ENCODE measurements around the gene REC8.
A peak's percentile ranks its signal among the peaks of the same experiment; 100 is the strongest.

The REC8 gene

DNA sequence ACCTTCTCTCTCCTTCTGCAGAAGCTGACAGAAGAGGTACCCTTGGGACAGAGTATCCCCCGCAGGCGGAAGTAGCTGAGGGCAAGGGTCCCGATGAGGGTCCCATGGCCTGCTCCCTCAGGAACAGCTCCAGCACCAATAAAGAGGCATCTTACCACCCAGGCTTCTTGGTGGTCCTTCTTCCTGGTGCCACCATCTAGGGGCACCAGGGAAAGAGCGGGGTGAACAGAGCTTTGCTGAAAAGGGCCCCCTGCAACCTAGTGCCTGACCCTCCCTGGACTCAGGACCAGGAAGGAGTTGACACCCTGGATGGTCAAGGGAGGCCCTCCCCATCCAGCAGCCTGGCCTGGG lies 11.4 kb upstream of the REC8 start:
- DNase-seq = no peak

DNA sequence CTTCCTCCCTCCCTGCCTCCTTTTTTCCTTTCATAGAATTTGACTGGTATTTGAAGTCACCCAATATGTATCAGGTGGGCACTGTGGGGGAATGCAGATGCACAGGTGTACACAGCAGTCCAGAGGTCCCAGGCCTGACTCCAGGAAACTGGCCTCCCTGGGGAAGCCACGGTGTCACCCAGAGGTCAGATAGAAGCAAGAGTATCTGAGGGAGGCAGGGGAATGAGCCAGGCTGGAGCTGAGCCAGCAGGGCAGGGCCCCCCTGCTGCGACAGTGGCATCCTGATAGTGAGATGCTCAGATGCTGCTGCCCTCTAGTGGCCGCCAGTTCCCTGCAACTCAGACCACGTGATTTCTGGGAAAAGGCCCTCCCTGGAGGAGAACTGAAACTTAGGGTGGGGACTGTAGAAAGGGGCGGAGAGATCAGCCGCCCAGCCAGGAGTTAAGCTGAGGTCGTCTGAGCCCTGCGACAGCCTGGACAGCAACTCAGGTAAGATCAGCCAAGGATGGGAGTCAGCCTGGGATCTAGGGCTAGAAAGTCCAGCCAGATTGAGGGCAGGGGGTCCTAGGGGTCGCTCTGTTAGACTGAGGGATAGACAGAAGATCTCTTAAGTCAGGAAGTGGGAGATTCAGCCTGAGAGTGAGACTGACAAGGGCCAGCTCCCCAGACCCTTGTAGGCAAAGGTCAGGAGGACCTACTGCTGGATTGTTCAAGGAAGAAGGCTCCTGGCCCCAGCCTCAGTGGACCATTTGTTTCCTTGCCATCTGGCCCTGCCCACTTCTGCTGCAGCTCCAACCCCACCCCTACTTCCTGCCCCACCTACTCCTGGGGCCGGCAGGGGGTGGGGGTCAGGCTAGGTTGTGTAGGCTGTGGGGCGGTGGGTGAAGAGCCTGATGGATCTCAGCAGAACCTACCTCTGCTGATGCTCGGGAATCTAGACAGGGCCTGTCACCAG lies 10.8 kb upstream of the REC8 start, which contains the start of gene IRF9:
Gene IRF9 (plus strand): TSS at position 416 of the 955 bp plus-strand sequence. CDS start 880 bp downstream, outside the sequence.
- peak; percentile 79 for DNase-seq

DNA sequence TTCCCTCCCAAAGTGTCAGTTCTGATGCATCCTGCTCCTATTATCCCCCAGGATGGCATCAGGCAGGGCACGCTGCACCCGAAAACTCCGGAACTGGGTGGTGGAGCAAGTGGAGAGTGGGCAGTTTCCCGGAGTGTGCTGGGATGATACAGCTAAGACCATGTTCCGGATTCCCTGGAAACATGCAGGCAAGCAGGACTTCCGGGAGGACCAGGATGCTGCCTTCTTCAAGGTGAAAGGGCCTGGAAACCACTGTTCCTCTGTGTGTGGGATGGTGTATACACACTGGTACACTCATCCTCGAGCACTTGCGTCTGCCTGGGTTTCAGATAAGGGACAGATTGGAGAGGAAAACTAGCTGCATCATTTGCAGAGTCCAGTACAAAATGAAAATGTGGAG lies 9.8 kb upstream of the REC8 start:
- DNase-seq = no peak

DNA sequence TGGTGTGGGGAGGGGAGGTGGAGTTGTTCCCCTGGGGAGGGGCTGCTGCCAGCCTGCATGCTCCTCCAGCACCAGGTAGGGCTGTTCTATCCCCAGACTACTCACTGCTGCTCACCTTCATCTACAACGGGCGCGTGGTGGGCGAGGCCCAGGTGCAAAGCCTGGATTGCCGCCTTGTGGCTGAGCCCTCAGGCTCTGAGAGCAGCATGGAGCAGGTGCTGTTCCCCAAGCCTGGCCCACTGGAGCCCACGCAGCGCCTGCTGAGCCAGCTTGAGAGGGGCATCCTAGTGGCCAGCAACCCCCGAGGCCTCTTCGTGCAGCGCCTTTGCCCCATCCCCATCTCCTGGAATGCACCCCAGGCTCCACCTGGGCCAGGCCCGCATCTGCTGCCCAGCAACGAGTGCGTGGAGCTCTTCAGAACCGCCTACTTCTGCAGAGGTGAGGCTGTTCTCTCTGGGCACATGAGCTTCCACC lies 7.3 kb upstream of the REC8 start:
- DNase-seq = no peak

GRCh38 chr14:24165785-24166184 lies 6.1 kb upstream of the REC8 start:
- DNase-seq = no peak

DNA sequence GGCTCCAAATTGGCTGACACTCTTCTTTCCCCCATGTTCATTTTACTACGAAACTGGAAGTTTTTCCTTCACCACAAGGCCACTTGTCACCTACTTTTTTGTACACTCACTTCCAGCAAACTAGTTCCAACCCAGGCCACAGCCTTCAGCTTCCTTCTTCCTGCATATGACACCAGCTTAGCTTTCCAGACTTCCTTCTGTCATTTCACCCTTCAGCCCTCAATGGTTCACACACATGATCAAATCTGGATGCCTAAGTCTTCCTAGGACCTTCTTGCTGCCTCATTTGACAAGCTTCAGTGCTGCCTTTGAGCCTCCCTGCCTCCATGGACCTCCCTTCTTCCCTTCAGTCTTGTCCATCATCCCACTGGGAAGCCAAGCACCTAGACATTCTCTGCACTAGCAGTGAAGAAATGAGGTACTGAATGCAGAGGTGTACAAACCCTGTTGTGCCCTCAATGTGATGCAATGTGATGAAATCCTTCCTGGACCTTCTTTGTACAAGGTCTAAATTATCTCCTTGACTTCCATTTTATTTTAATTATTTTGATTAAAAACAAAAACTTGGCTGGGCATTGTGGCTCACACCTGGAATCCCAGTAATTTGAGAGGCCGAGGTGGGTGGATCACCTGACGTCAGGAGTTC lies 4.3 kb upstream of the REC8 start:
- no peak for DNase-seq

- no peak for DNase-seq
These were observed 481 bp downstream of the REC8 start for GRCh38 chr14:24172261-24172860.

GRCh38 chr14:24172871-24173281 lies 996 bp downstream of the REC8 start:
- DNase-seq = no peak

- no peak for DNase-seq
These were observed 4.7 kb downstream of the REC8 start for GRCh38 chr14:24176599-24176998.

- no peak for DNase-seq
These were observed 5.4 kb downstream of the REC8 start for GRCh38 chr14:24177041-24177825.

DNA sequence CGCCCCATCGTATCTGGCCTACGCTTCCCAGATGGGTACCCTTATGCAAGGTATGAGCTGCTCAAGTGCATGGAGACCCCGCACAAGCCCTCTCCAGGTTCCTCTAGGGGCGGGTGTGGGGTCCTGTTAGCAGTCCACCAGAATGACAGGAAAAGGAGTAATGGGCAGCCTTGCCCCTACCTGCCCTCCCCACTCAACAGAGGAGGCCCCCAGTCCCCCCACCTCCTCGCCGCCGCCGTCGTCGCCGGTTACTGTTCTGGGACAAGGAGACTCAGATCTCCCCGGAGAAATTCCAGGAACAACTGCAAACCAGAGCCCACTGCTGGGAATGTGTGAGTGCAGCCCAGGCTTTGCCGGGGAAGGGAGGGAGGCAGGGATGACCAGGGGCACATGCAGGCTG lies 6.0 kb downstream of the REC8 start:
- no peak for DNase-seq

DNA sequence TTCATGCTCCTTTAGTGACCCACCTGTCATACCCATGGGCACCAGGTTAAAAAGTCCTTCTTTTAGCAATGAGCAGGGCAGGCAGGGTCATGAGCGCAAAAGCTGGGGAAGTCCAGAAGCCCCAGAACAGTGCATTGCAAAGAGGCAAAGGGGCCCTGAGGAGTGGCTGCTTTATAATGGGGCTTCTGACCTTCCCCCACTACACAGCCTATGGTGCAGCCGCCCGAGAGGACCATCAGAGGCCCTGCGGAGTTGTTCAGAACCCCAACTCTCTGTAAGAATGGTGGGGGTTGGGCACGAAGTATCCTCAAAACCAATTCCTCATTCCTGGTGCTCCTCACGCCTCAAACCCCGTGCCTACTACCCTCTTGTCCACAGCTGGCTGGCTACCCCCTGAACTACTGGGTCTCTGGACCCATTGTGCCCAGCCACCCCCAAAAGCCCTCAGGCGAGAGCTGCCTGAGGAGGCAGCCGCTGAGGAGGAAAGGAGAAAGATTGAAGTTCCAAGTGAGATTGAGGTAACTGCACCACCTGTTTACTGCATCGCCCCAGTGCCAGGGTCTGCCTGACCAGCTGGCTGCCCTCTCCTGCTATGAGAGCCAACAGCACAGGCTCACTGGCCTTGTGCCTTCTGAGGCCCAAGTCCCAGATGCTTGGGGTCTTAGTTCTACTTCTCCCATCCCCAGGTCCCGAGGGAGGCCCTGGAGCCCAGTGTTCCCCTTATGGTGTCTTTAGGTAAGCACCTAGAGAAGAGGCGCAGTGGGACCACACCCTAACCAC lies 6.7 kb downstream of the REC8 start:
- DNase-seq = no peak

GRCh38 chr14:24179294-24179960 lies 7.5 kb downstream of the REC8 start:
- DNase-seq = no peak

DNA sequence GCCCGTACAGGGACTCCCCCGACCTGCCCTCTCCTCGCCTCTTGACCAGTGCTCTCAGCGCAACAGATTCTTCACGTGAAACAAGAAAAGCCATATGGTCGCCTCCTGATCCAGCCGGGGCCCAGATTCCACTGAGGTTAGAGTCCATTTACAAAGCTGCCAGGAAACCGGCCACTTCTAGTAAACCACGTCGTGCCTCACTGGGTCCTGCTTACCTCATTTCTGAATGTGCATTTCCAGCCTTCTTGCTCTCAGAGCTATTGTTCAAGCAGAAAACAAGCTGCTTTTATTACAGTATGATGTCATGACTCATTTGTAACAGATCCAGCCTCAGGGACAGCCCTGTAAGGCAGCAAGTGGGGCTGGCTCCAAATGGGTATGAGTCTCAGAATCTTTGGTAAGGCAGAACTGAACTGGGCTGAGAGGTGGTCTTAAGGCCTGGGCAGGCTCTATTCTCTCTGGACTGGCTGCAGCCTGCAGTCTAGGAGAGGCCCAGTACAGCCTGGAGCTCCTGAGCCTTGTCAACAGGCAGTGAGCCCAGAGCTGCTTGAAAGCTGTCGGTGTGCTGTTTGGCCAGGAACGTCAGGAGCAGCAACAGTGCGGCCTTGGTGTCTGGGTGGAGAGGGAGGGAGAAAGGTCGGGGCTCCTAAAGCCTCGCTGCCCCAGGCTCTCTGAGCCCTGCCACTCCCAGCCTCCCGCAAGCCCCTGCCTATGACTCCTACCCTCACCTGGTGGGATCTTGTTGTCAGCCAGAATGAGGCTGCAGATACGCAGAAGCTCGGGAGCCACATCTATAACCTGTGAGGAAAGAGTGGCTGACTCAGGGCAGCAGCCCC lies 8.3 kb downstream of the REC8 start:
- DNase-seq = no peak

GRCh38 chr14:24181371-24182077 lies 9.6 kb downstream of the REC8 start:
- no peak for DNase-seq

DNA sequence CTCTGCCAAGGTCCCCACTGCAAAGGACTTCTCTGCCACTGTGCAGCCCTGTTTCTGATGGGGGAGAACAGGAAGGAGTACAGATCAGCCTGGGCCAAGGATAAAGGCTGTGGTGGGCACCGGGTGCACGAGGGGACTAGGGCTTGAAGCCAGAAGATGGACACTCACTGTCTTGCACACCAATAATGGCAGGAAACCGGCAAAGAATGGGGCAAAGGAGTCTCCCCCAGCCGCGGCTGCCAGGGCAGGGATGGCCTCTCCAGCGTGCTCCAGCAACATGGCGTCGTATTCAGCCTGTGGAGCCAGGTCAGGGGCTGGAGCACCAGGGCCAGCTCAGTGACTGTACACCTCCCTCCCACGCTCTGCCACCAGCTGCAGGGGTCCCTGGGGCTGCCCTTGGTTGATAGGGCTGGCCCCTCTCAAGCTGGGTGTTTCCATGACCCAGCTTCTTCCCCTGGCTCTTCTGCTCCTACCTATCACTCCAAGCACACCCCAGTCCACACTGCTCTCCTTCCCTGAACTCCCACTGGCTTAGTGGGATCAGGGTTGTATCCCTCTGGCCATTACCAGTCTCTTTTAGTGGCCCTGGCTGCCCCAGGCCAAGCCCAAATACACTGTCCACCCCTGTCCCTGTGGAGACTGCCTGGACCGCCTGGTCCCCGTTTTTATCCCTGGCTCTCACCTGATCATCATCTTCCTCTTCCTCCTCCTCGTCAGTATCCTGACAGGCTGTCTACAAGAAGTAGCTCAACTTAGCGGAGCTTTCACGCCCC lies 10.4 kb downstream of the REC8 start:
- DNase-seq = no peak

GRCh38 chr14:24183014-24183481 lies 11.2 kb downstream of the REC8 start:
- DNase-seq = no peak

DNA sequence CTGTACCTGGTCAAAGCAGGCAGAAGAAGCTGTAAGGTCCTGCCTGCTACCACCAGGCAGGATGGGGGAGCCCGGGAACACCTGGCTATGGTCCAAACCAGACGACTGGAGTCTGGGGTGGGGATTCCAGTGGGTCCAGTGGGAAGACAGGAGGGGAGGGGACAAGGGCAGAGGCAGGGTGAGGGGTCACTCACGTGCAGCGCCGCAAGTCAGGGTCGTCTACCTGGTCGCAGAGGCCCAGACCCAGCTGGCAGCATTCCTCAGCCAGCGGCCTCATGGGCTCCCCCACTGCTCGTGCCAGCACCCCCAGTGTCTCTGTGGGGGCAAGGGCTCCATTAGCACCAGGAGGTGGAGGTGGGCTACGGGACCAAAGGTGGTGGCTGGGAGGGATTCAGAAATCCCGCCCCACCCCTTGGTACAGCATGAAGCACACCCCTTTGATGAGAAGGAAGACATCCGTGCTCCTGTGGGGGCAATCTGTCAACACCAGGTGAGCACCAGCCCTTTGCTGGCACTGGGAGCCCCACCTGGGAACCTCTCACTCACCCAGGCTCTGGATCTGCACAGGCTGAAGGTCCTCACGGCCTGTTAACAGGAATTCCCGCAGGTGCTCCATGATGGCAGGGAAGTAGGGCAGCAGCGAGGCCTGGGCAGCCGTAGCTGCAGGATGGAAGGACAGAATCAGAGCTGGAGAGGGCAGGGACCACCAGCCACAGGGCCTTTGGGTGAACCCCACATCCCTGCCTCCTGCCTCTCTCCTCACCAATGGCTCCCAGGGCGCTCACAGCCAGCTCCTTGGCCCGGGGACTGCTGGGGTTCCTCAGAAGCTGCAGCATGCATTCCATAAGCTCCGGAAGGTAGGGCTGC lies 12.5 kb downstream of the REC8 start:
- DNase-seq = no peak
